ENCODE measurements around the gene TSGA10IP.
A peak's percentile ranks its signal among the peaks of the same experiment; 100 is the strongest.

Gene TSGA10IP

GRCh38 chr11:65997286-65997685, 52.0 kb downstream of the TSGA10IP start:
- no peak overlapping the region for H3K4me3 ChIP-seq (ENCODE audit: low read depth, low read length)
- DNase-seq (ENCODE audit: low read depth): no peak

- DNase-seq (ENCODE audit: low read depth): peak; percentile 95
- peak within 1 kb of the TSS; percentile 83 for H3K4me3 ChIP-seq (ENCODE audit: low read depth, low read length)
Observed at GRCh38 chr11:66001942-66002647, 56.8 kb downstream of the TSGA10IP start, which contains the start of the genes BANF1 and EIF1AD. Gene BANF1, plus strand, starts transcription at chr11:66002503. Its CDS starts 748 bp downstream, at chr11:66003251. Gene EIF1AD, minus strand, starts transcription at chr11:66002157. Its CDS starts 1,768 bp downstream, at chr11:66000389.

- peak overlapping the region; percentile 83 for H3K4me3 ChIP-seq (ENCODE audit: low read depth, low read length)
- DNase-seq (ENCODE audit: low read depth): no peak
Observed at GRCh38 chr11:66002648-66003225, 57.5 kb downstream of the TSGA10IP start.

- H3K4me3 ChIP-seq (ENCODE audit: low read depth, low read length): peak overlapping the region; percentile 83
- DNase-seq (ENCODE audit: low read depth): no peak
Observed at GRCh38 chr11:66003291-66003690, 58.0 kb downstream of the TSGA10IP start.

- H3K4me3 ChIP-seq (ENCODE audit: low read depth, low read length): no peak overlapping the region
- no peak for DNase-seq (ENCODE audit: low read depth)
Observed at GRCh38 chr11:66004186-66004585, 58.9 kb downstream of the TSGA10IP start.

- DNase-seq (ENCODE audit: low read depth): no peak
- no peak overlapping the region for H3K4me3 ChIP-seq (ENCODE audit: low read depth, low read length)
Observed at GRCh38 chr11:66006134-66006890, 61.0 kb downstream of the TSGA10IP start.

GRCh38 chr11:66006891-66007176, 61.6 kb downstream of the TSGA10IP start:
- no peak for DNase-seq (ENCODE audit: low read depth)

GRCh38 chr11:66007201-66007634, 61.9 kb downstream of the TSGA10IP start:
- H3K4me3 ChIP-seq (ENCODE audit: low read depth, low read length): no peak overlapping the region
- no peak for DNase-seq (ENCODE audit: low read depth)

More at GRCh38 chr11:66006891-66007176, 61.6 kb downstream of the TSGA10IP start:
- no peak overlapping the region for H3K4me3 ChIP-seq (ENCODE audit: low read depth, low read length)

GRCh38 chr11:66008095-66008467, 62.8 kb downstream of the TSGA10IP start:
- no peak for DNase-seq (ENCODE audit: low read depth)
- H3K4me3 ChIP-seq (ENCODE audit: low read depth, low read length): no peak overlapping the region

GRCh38 chr11:66008468-66009101, 63.3 kb downstream of the TSGA10IP start:
- H3K4me3 ChIP-seq (ENCODE audit: low read depth, low read length): no peak overlapping the region
- no peak for DNase-seq (ENCODE audit: low read depth)
